ENCODE data around the gene KCNC3. TPM values are rescaled to one million over a fixed set of nuclear protein-coding genes. Genes with fewer than 3 reads are reported as not detected.
"Not testable (repeated sequence)": the region's sequence is repeated elsewhere in the genome, so short reads cannot be mapped to it uniquely, and the experiment has no call there.

KCNC3 gene
- total and polyA plus RNA-seq, 2 of the 13 experiments (the other 11 are each of a cell fraction or from before 2014, with no cell fraction given) = 0.29 to 1.7 TPM

DNA sequence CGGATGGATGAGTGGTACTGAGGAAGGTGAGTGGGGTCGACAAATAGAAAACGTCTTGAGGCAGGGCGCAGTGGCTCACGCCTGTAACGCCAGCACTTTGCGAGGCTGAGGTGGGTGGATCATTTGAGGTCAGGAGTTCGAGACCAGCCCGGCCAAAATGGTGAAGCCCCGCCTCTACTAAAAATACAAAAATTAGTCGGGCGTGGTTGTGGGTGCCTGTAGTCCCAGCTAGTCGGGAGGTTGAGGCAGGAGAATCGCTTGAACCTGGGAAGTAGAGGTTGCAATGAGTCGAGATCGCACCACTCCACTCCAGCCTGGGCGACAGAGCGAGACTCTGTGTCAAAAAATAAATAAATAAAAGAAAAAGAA is 733 bp upstream of the KCNC3 start:
- CTCF ChIA-PET (ENCODE audit: low intra/inter-chr PET ratio, low total read pairs); ATAC-seq; H3K36me3 ChIP-seq (replicated peaks in 1 of 2; ENCODE audit: control insufficient read depth in 1 of 2, insufficient read depth in 2 of 2, low read length in 2 of 2); FAIRE-seq; DNase-seq (ENCODE audit: low spot score); H3K27me3 ChIP-seq (ENCODE audit: control insufficient read depth in 1 of 2, insufficient read depth in 2 of 2, low read length in 2 of 2); H3K79me2 ChIP-seq (ENCODE audit: insufficient read depth, low read length); BruUV-seq (replicated peaks); H4K20me1 ChIP-seq (ENCODE audit: insufficient read depth, low read length); H3K9me3 ChIP-seq (ENCODE audit: low read length); H2AFZ ChIP-seq (ENCODE audit: low read length): not testable (repeated sequence)
- in situ Hi-C loops (cut with HindIII; ENCODE audit: extremely low pct_ligation_motif_present, low pct_unique_long_range_greater_than_20kb) (loop anchor here (5.0 kb wide), 1 partner anchor 68 kb away; no protein-coding TSS in a partner anchor), intact Hi-C loops (cut with micrococcal nuclease; ENCODE audit: unreplicated experiment) (loop anchor here (5.0 kb wide), 1 partner anchor 68 kb away; no protein-coding TSS in a partner anchor)
- peak overlapping the region; percentile 51 for H3K27ac ChIP-seq (ENCODE audit: extremely low read length, insufficient read depth, low read length)
- 31% methylated on average over 17 of the region's 18 CpGs for WGBS (ENCODE audit: low lambda C conversion rate)
- H3K4me3 ChIP-seq (replicated peaks in 1 of 3; ENCODE audit: insufficient read depth in 1 of 3, low read depth in 2 of 3, low read length in 3 of 3) = peak overlapping the region; percentile 51 to 80 (median 54)
- 0 out of 2 replicates have a peak, but pooled peaks have one; percentile 58 for TF ChIP-seq ZNF747 (CRISPR knock-in tag; IDR thresholded peaks at IDR 0.05; ENCODE audit: borderline replicate concordance)
- 0 out of 2 replicates have a peak, but pooled peaks have one; percentile 55 for TF ChIP-seq CHD4 (IDR thresholded peaks at IDR 0.05; ENCODE audit: borderline replicate concordance, low read length)
- 0 out of 2 replicates have a peak, but pooled peaks have one; percentile 4 for TF ChIP-seq ZBTB33 (CRISPR knock-in tag; IDR thresholded peaks at IDR 0.05)
- TF ChIP-seq NR2C2 (CRISPR knock-in tag; IDR thresholded peaks at IDR 0.05; ENCODE audit: borderline replicate concordance) = 0 out of 2 replicates have a peak, but pooled peaks have one; percentile 30
- TF ChIP-seq ZMYM3 (CRISPR knock-in tag; IDR thresholded peaks at IDR 0.05) = peak; percentile 19; the same call in 1 of the 2 replicates
- TF ChIP-seq ZNF605 (CRISPR knock-in tag; IDR thresholded peaks at IDR 0.05) = 0 out of 2 replicates have a peak, but pooled peaks have one; percentile 20
- peak; percentile 54; the same call in 1 of the 2 replicates for TF ChIP-seq ZNF430 (CRISPR knock-in tag; IDR thresholded peaks at IDR 0.05)
- 0 out of 2 replicates have a peak, but pooled peaks have one; percentile 13 for TF ChIP-seq ZFX (CRISPR knock-in tag; IDR thresholded peaks at IDR 0.05; ENCODE audit: low read depth)
- TF ChIP-seq, protein P1, sequence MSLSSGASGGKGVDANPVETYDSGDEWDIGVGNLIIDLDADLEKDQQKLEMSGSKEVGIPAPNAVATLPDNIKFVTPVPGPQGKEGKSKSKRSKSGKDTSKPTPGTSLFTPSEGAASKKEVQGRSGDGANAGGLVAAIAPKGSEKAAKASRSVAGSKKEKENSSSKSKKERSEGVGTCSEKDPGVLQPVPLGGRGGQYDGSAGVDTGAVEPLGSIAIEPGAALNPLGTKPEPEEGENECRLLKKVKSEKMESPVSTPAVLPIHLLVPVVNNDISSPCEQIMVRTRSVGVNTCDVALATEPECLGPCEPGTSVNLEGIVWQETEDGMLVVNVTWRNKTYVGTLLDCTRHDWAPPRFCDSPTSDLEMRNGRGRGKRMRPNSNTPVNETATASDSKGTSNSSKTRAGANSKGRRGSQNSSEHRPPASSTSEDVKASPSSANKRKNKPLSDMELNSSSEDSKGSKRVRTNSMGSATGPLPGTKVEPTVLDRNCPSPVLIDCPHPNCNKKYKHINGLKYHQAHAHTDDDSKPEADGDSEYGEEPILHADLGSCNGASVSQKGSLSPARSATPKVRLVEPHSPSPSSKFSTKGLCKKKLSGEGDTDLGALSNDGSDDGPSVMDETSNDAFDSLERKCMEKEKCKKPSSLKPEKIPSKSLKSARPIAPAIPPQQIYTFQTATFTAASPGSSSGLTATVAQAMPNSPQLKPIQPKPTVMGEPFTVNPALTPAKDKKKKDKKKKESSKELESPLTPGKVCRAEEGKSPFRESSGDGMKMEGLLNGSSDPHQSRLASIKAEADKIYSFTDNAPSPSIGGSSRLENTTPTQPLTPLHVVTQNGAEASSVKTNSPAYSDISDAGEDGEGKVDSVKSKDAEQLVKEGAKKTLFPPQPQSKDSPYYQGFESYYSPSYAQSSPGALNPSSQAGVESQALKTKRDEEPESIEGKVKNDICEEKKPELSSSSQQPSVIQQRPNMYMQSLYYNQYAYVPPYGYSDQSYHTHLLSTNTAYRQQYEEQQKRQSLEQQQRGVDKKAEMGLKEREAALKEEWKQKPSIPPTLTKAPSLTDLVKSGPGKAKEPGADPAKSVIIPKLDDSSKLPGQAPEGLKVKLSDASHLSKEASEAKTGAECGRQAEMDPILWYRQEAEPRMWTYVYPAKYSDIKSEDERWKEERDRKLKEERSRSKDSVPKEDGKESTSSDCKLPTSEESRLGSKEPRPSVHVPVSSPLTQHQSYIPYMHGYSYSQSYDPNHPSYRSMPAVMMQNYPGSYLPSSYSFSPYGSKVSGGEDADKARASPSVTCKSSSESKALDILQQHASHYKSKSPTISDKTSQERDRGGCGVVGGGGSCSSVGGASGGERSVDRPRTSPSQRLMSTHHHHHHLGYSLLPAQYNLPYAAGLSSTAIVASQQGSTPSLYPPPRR (CRISPR knock-in tag; IDR thresholded peaks at IDR 0.05; ENCODE audit: borderline replicate concordance) = 0 out of 2 replicates have a peak, but pooled peaks have one; percentile 35
- TF ChIP-seq ZMYM2 (CRISPR knock-in tag; IDR thresholded peaks at IDR 0.05) = peak; percentile 79
- TF ChIP-seq SP2 (CRISPR knock-in tag; IDR thresholded peaks at IDR 0.05) = peak; percentile 10; the same call in 1 of the 2 replicates
- H3K9ac ChIP-seq (ENCODE audit: insufficient read depth, low read depth, low read length) = peak overlapping the region; percentile 58; the same call in 1 of the 2 replicates
- peak overlapping the region; percentile 99 for H3K4me2 ChIP-seq (ENCODE audit: low read depth, low read length)
- POLR2A ChIA-PET = interaction anchor here (1.0 to 1.7 kb wide), 9 partner anchors 16 to 182 kb away, joined by 3 to 10 read pairs (median 4); partner anchors contain the start of genes NR1H2 and POLD1
- peaks cover 66% of the 10 kb centered on the region for H3K4me1 ChIP-seq (ENCODE audit: insufficient read depth, low read length)

Measured in HepG2 (cell line).